Right atrium auricular region (tissue), 2 donors: ENCODE data around the gene HACE1. TPM values are rescaled to one million over a fixed set of nuclear protein-coding genes. Genes with fewer than 3 reads are reported as not detected.

ENCODE experiments used
- DNase-seq: peaks from one replicate; pipeline ENCODE4 v3.0.0-alpha.2; 2019; ENCODE audit warnings: low spot score
- H3K27ac ChIP-seq, 2 donors: fragments of 200-600 bp; sonication (generic); 1 replicate in 1 of 2; 2 replicates in 1 of 2; pipeline ENCODE4 v1.5.1; 2016 to 2019
- H3K27me3 ChIP-seq, 2 donors: fragments of 200-600 bp; sonication (generic); one replicate each; pipeline versions ENCODE4 v1.5.1 to v1.6.0; 2017 to 2019
- H3K36me3 ChIP-seq: fragments of 200-600 bp; sonication (generic); one replicate; pipeline ENCODE4 v1.5.1; 2016
- H3K4me1 ChIP-seq, 2 donors: fragments of 200-600 bp; sonication (generic); one replicate each; pipeline versions ENCODE4 v1.5.1 to v1.6.0; 2017 to 2019
- H3K4me3 ChIP-seq, 2 donors: fragments of 200-600 bp; sonication (generic); 1 replicate in 1 of 2; 2 replicates in 1 of 2; pipeline ENCODE4 v1.5.1; 2017 to 2019; ENCODE audit warnings: mild to moderate bottlenecking in 1 of 2, moderate library complexity in 1 of 2
- H3K9me3 ChIP-seq, 2 donors: fragments of 200-600 bp; sonication (generic); one replicate each; pipeline ENCODE4 v1.5.1; 2019
- CTCF ChIP-seq, 2 donors: fragments of 200-600 bp; sonication (generic); IDR thresholded peaks; one replicate each; pipeline ENCODE4 v1.5.1; 2019; ENCODE audit warnings: antibody characterized with exemption in 2 of 2
- total RNA-seq, 2 donors: library from RNA; depleted of rRNA; stranded (reverse); fragments of >200 nt; gene quantifications; one replicate each; pipeline ENCODE4 v1.1.0, GENCODE V29; 2016

Gene HACE1
- total RNA-seq, 2 donors from 2014 or later = 6.0 to 6.8 TPM

- Histone ChIP-seq H3K27ac (no peak overlapping the region), H3K4me3 (no peak overlapping the region), H3K9me3 (no peaks in the 10 kb centered on the region), H3K27me3 (no peaks in the 10 kb centered on the region), H3K36me3 (no peaks in the 10 kb centered on the region), H3K4me1 (no peaks in the 10 kb centered on the region)
- no peak for TF ChIP-seq CTCF (IDR thresholded peaks at IDR 0.05)
- DNase-seq = no peak
These were observed 160.7 kb downstream of the HACE1 start for GRCh38 chr6:104698979-104699378.

- no peaks in the 10 kb centered on the region for H3K9me3 ChIP-seq
- DNase-seq = no peak
- H3K4me1 ChIP-seq = no peaks in the 10 kb centered on the region
- no peak overlapping the region for H3K4me3 ChIP-seq
- no peaks in the 10 kb centered on the region for H3K27me3 ChIP-seq
- H3K27ac ChIP-seq = no peak overlapping the region
- no peak for TF ChIP-seq CTCF (IDR thresholded peaks at IDR 0.05)
- no peaks in the 10 kb centered on the region for H3K36me3 ChIP-seq
These were observed 167.7 kb downstream of the HACE1 start for GRCh38 chr6:104692008-104692407.

- no peak overlapping the region for H3K4me3 ChIP-seq
- no peaks in the 10 kb centered on the region for H3K4me1 ChIP-seq
- no peak overlapping the region for H3K27ac ChIP-seq
- DNase-seq = no peak
- no peaks in the 10 kb centered on the region for H3K9me3 ChIP-seq
- TF ChIP-seq CTCF (IDR thresholded peaks at IDR 0.05) = no peak
- H3K27me3 ChIP-seq = no peaks in the 10 kb centered on the region
- no peaks in the 10 kb centered on the region for H3K36me3 ChIP-seq
These were observed 170.0 kb downstream of the HACE1 start for GRCh38 chr6:104689551-104690205.

- no peaks in the 10 kb centered on the region for H3K27me3 ChIP-seq
These were observed 171.3 kb downstream of the HACE1 start for GRCh38 chr6:104688283-104688969.

GRCh38 chr6:104686550-104687175, 173.1 kb downstream of the HACE1 start:
- no peak for DNase-seq
- no peak overlapping the region for H3K4me3 ChIP-seq
- H3K36me3 ChIP-seq = no peaks in the 10 kb centered on the region
- no peaks in the 10 kb centered on the region for H3K9me3 ChIP-seq
- no peak for TF ChIP-seq CTCF (IDR thresholded peaks at IDR 0.05)
- no peaks in the 10 kb centered on the region for H3K27me3 ChIP-seq
- no peaks in the 10 kb centered on the region for H3K4me1 ChIP-seq
- no peak overlapping the region for H3K27ac ChIP-seq

More at GRCh38 chr6:104688283-104688969, 171.3 kb downstream of the HACE1 start:
- no peak for DNase-seq
- no peak overlapping the region for H3K27ac ChIP-seq
- H3K4me3 ChIP-seq = no peak overlapping the region
- no peaks in the 10 kb centered on the region for H3K9me3 ChIP-seq
- no peaks in the 10 kb centered on the region for H3K4me1 ChIP-seq
- H3K36me3 ChIP-seq = no peaks in the 10 kb centered on the region
- TF ChIP-seq CTCF (IDR thresholded peaks at IDR 0.05) = no peak
